Renal cortical epithelial cell (primary cell): ENCODE data around the gene DIRAS2. TPM values are rescaled to one million over a fixed set of nuclear protein-coding genes. Genes with fewer than 3 reads are reported as not detected.
A peak's percentile ranks its signal among the peaks of the same experiment; 100 is the strongest.
"Not testable (repeated sequence)": the region's sequence is repeated elsewhere in the genome, so short reads cannot be mapped to it uniquely, and the experiment has no call there.

ENCODE experiments used
- DNase-seq: peaks from one replicate; pipeline ENCODE4 v3.0.0-alpha.2; 2011; ENCODE audit warnings: low read depth
- total RNA-seq: library from RNA; depleted of rRNA; stranded (reverse); fragments of >200 nt; gene quantifications from 2 replicates; pipeline ENCODE4 v1.2.3, GENCODE V29; 2014

Gene DIRAS2
- 3.6 and 9.3 TPM in 2 replicates for total RNA-seq

- DNase-seq = peak; percentile 80
These were observed at the start of gene DIRAS2 for GRCh38 chr9:90642570-90643539. Gene DIRAS2 (minus strand): TSS chr9:90642824. CDS start chr9:90613827, 28,997 bp downstream.

GRCh38 chr9:90684736-90685135 is 42.1 kb upstream of the DIRAS2 start:
- no peak for DNase-seq

GRCh38 chr9:90684106-90684505 is 41.5 kb upstream of the DIRAS2 start:
- no peak for DNase-seq

- DNase-seq = no peak
These were observed 37.9 kb upstream of the DIRAS2 start for GRCh38 chr9:90680534-90680933.

GRCh38 chr9:90665072-90665471 is 22.4 kb upstream of the DIRAS2 start:
- DNase-seq = no peak

GRCh38 chr9:90659650-90660364 is 17.2 kb upstream of the DIRAS2 start:
- peak; percentile 37 for DNase-seq

GRCh38 chr9:90658783-90659182 is 16.2 kb upstream of the DIRAS2 start:
- DNase-seq = no peak

GRCh38 chr9:90658181-90658580 is 15.6 kb upstream of the DIRAS2 start:
- DNase-seq = no peak

GRCh38 chr9:90656876-90657275 is 14.3 kb upstream of the DIRAS2 start:
- not testable (repeated sequence) for DNase-seq

GRCh38 chr9:90651246-90651645 is 8.6 kb upstream of the DIRAS2 start:
- DNase-seq = no peak

- no peak for DNase-seq
These were observed 5.2 kb upstream of the DIRAS2 start for GRCh38 chr9:90647843-90648242.

- no peak for DNase-seq
These were observed 3.1 kb upstream of the DIRAS2 start for GRCh38 chr9:90645721-90646120.

GRCh38 chr9:90641884-90642487 is 638 bp downstream of the DIRAS2 start:
- DNase-seq = peak; percentile 41

GRCh38 chr9:90641086-90641485 is 1.5 kb downstream of the DIRAS2 start:
- DNase-seq = peak; percentile 26

- no peak for DNase-seq
These were observed 2.3 kb downstream of the DIRAS2 start for GRCh38 chr9:90640361-90640760.

- DNase-seq = no peak
These were observed 5.0 kb downstream of the DIRAS2 start for GRCh38 chr9:90637626-90638025.

- DNase-seq = no peak
These were observed 9.9 kb downstream of the DIRAS2 start for GRCh38 chr9:90632647-90633207.

- DNase-seq = no peak
These were observed 10.7 kb downstream of the DIRAS2 start for GRCh38 chr9:90631964-90632363.

- no peak for DNase-seq
These were observed 12.6 kb downstream of the DIRAS2 start for GRCh38 chr9:90629991-90630390.

- DNase-seq = no peak
These were observed 13.3 kb downstream of the DIRAS2 start for GRCh38 chr9:90629354-90629753.

- DNase-seq = no peak
These were observed 25.8 kb downstream of the DIRAS2 start for GRCh38 chr9:90616806-90617205.

- DNase-seq = no peak
These were observed 29.1 kb downstream of the DIRAS2 start for GRCh38 chr9:90613502-90613901.
